Measurements from ENCODE around the gene MRPS27. TPM values are rescaled to one million over a fixed set of nuclear protein-coding genes. Genes with fewer than 3 reads are reported as not detected.

Gene MRPS27
- total RNA-seq, 4 donors from 2014 or later: 32.8 to 55.0 (median 44.0) TPM

DNA sequence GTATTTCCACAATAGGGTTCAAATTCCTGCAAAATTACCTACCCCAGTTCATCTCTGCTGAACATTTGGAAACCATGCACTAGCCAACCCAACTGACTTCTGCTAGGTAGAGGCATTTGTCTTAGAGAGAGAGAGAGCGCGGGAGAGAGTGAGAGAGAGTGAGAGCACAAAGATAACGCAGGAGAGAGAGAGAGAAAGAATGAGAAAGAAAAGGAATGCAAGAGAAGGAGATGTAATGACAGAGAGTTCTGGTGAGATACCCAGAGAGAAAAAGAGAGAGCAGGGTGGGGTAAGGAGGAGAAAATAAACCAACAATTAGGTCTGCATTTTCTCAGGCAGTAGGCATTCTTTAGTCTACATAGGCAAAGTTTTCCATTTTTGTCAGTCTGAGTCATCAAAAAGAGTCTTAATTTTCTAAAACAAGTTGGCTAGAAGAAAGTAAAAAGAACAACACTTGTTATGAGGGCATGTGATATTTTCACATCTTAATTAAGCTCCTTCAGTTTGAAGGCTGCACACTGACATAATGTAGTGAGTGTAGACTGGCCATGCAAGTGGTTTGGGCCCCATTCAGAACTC lies 114.5 kb downstream of the MRPS27 start:
- no peak for DNase-seq (ENCODE audit: low spot score in 2 of 2)
- no peak for TF ChIP-seq POLR2A (IDR thresholded peaks at IDR 0.05)
- TF ChIP-seq, protein P1, sequence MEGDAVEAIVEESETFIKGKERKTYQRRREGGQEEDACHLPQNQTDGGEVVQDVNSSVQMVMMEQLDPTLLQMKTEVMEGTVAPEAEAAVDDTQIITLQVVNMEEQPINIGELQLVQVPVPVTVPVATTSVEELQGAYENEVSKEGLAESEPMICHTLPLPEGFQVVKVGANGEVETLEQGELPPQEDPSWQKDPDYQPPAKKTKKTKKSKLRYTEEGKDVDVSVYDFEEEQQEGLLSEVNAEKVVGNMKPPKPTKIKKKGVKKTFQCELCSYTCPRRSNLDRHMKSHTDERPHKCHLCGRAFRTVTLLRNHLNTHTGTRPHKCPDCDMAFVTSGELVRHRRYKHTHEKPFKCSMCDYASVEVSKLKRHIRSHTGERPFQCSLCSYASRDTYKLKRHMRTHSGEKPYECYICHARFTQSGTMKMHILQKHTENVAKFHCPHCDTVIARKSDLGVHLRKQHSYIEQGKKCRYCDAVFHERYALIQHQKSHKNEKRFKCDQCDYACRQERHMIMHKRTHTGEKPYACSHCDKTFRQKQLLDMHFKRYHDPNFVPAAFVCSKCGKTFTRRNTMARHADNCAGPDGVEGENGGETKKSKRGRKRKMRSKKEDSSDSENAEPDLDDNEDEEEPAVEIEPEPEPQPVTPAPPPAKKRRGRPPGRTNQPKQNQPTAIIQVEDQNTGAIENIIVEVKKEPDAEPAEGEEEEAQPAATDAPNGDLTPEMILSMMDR (IDR thresholded peaks at IDR 0.05): no peak
- intact Hi-C loops (cut with DNase I; ENCODE audit: low total_unique reads): no loop called here
- WGBS, 2 donors: 91 to 99% methylated on average over 3 of the region's 3 CpGs
- no peak overlapping the region for H3K4me3 ChIP-seq (ENCODE audit: low read depth, poor library complexity, severe bottlenecking)

DNA sequence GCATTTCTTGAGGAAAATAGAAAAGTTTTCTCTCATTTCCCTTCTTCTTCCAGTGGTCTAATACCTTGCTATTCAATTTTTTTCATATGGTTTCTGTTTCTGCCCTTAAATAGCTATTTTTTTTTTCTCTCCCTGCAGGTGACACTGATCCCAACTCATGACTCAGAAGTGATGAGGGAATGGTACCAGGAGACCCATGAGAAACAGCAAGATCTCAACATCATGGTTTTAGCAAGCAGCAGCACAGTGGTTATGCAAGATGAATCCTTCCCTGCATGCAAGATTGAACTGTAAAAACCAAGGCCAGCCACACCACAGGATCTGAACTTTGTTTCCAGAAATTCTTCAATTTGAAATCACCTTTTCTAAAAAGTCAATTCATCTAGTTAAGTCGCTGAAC lies 115.1 kb downstream of the MRPS27 start:
- TF ChIP-seq, protein P1 (IDR thresholded peaks at IDR 0.05): no peak
- no peak for TF ChIP-seq POLR2A (IDR thresholded peaks at IDR 0.05)
- H3K4me3 ChIP-seq (ENCODE audit: low read depth, poor library complexity, severe bottlenecking): no peak overlapping the region
- WGBS, 2 donors: 91 to 100% methylated on average over 1 of the region's 1 CpG
- intact Hi-C loops (cut with DNase I; ENCODE audit: low total_unique reads): no loop called here
- no peak for DNase-seq (ENCODE audit: low spot score in 2 of 2)

DNA sequence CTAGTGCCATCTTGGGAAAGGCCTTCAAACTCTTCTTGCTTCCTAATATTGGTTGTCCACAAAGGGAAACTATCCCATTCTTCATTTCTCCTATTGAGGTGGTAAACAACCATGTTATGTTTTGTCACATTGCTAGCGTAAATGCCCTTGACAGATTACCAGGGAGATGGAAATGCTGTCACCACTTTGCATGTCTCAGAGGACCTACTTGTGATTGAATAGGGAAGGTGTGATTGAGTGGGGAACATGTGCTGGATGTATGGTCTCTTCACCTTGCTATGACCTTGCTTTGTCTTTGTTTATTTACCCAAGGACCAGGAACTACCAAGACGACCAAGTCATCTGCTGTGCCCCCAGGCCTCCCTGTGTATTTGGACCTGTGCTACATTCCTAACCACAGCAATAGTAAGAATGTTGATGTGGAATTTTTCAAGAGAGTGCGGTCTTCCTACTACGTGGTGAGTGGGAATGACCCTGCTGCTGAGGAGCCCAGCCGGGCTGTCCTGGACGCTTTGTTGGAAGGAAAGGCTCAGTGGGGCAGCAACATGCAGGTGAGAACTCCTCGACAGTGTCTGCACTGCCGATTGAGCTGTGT lies 116.7 kb downstream of the MRPS27 start:
- no peak for DNase-seq (ENCODE audit: low spot score in 2 of 2)
- WGBS, 2 donors: 83 to 87% methylated on average over 8 of the region's 8 CpGs
- TF ChIP-seq, protein P1 (IDR thresholded peaks at IDR 0.05): no peak
- TF ChIP-seq POLR2A (IDR thresholded peaks at IDR 0.05): no peak
- intact Hi-C loops (cut with DNase I; ENCODE audit: low total_unique reads): no loop called here
- no peak overlapping the region for H3K4me3 ChIP-seq (ENCODE audit: low read depth, poor library complexity, severe bottlenecking)

DNA sequence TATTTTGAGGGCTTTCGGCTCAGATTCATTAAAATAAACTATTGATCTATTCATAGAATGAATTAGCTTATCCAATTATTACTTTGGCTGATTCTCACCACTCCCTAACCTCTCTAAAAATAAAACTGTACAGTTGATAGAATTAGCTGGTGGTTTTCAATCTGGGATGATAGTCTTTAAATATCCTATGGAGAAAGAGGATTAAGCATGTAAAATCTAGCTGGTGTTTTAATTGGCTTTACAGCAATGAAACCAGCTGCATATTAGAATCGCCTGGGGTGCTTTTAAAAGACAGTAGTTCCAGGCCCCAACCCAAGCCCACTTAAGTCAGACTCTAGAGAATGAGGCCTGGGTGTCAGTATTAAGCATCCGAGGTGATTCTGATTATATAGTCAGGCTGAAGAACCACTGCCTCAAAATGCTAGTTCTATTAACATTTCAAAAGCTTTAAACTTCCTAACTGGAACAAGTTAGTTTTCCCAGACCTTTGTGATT lies 117.7 kb downstream of the MRPS27 start:
- intact Hi-C loops (cut with DNase I; ENCODE audit: low total_unique reads): no loop called here
- no peak for TF ChIP-seq POLR2A (IDR thresholded peaks at IDR 0.05)
- TF ChIP-seq, protein P1 (IDR thresholded peaks at IDR 0.05): no peak
- no peak for DNase-seq (ENCODE audit: low spot score in 2 of 2)
- no peak overlapping the region for H3K4me3 ChIP-seq (ENCODE audit: low read depth, poor library complexity, severe bottlenecking)
- WGBS, 2 donors: 74 to 77% methylated on average over 3 of the region's 3 CpGs

DNA sequence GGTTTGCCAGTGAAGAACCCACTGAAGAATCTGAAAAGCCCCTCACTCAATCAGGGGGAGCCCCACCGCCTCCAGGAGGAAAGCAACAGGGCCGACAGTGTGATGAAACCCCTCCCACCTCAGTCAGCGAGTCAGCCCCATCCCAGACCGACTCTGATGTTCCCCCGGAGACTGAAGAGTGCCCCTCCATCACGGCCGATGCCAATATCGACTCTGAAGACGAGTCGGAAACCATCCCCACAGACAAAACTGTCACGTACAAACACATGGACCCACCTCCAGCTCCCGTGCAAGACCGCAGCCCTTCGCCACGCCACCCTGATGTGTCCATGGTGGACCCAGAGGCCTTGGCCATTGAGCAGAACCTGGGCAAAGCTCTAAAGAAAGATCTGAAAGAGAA lies 120.4 kb downstream of the MRPS27 start:
- H3K4me3 ChIP-seq (ENCODE audit: low read depth, poor library complexity, severe bottlenecking): no peak overlapping the region
- WGBS, 2 donors: 94 to 98% methylated on average over 15 of the region's 15 CpGs
- intact Hi-C loops (cut with DNase I; ENCODE audit: low total_unique reads): no loop called here
- DNase-seq (ENCODE audit: low spot score in 2 of 2): no peak
- no peak for TF ChIP-seq POLR2A (IDR thresholded peaks at IDR 0.05)
- TF ChIP-seq, protein P1 (IDR thresholded peaks at IDR 0.05): no peak
